Neuronal stem cell (in vitro differentiated cells): ENCODE results near the gene SPATA13.

ENCODE experiments used
- DNase-seq: peaks from one replicate; pipeline ENCODE4 v3.0.0-alpha.2; 2013; ENCODE audit warnings: low spot score
- H2AFZ ChIP-seq: one replicate; pipeline ENCODE4 v1.6.1; 2013; ENCODE audit warnings: mild to moderate bottlenecking, low read length, inconsistent platforms
- H2AK5ac ChIP-seq: 2 replicates; pipeline ENCODE4 v1.6.1; 2013; ENCODE audit warnings: low read depth, mild to moderate bottlenecking, inconsistent platforms, low read length, moderate library complexity, mixed read lengths
- H2BK120ac ChIP-seq: 2 replicates; pipeline ENCODE4 v1.6.1; 2013; ENCODE audit warnings: low read depth, mild to moderate bottlenecking, inconsistent platforms, low read length, moderate library complexity, mixed read lengths
- H2BK12ac ChIP-seq: one replicate; pipeline ENCODE4 v1.6.1; 2013; ENCODE audit warnings: low read length, inconsistent platforms
- H2BK15ac ChIP-seq: 2 replicates; pipeline ENCODE4 v1.6.1; 2013; ENCODE audit warnings: mild to moderate bottlenecking, low read length, inconsistent platforms, mixed read lengths
- H2BK5ac ChIP-seq: one replicate; pipeline ENCODE4 v1.6.1; 2013; ENCODE audit warnings: inconsistent platforms, mild to moderate bottlenecking, low read length, moderate library complexity
- H3K14ac ChIP-seq: one replicate; pipeline ENCODE4 v1.6.1; 2013; ENCODE audit warnings: low read length, inconsistent platforms
- H3K18ac ChIP-seq: 2 replicates; pipeline ENCODE4 v1.6.1; 2013; ENCODE audit warnings: low read length, inconsistent platforms
- H3K23ac ChIP-seq: 2 replicates; pipeline ENCODE4 v1.6.1; 2013; ENCODE audit warnings: low read depth, mild to moderate bottlenecking, mixed read lengths, low read length, inconsistent platforms; ENCODE audit not compliant: poor library complexity
- H3K27ac ChIP-seq: replicated peaks from 3 replicates; pipeline ENCODE4 v1.5.1; 2013; ENCODE audit warnings: low read length, inconsistent platforms
- H3K27me3 ChIP-seq, 3 experiments: 2 replicates each; pipeline ENCODE4 v1.6.1; 2013; ENCODE audit warnings: low read length in 3 of 3, mild to moderate bottlenecking in 2 of 3, inconsistent platforms in 1 of 3, low read depth in 1 of 3, mixed read lengths in 1 of 3, moderate library complexity in 1 of 3; ENCODE audit not compliant: control insufficient read depth in 3 of 3, insufficient read depth in 3 of 3
- H3K36me3 ChIP-seq, 2 donors: replicated peaks in 1 of 2; 2 replicates each; pipeline ENCODE4 v1.6.1; 2013; ENCODE audit warnings: low read length in 2 of 2; ENCODE audit not compliant: control insufficient read depth in 2 of 2, insufficient read depth in 2 of 2
- H3K4ac ChIP-seq: 2 replicates; pipeline ENCODE4 v1.6.1; 2013; ENCODE audit warnings: inconsistent platforms, mild to moderate bottlenecking, low read length, moderate library complexity
- H3K4me1 ChIP-seq, 2 donors: 1 replicate in 1 of 2; 2 replicates in 1 of 2; pipeline ENCODE4 v1.6.1; 2013; ENCODE audit warnings: low read length in 2 of 2, low read depth in 1 of 2; ENCODE audit not compliant: control insufficient read depth in 2 of 2, insufficient read depth in 1 of 2
- H3K4me2 ChIP-seq: one replicate; pipeline ENCODE4 v1.6.1; 2013; ENCODE audit warnings: mild to moderate bottlenecking, low read length, inconsistent platforms; ENCODE audit not compliant: insufficient read depth, poor library complexity, severe bottlenecking
- H3K4me3 ChIP-seq, 2 donors: 2 replicates each; pipeline ENCODE4 v1.5.1; 2013; ENCODE audit warnings: low read length in 2 of 2, mild to moderate bottlenecking in 2 of 2, inconsistent platforms in 1 of 2, moderate library complexity in 1 of 2
- H3K79me1 ChIP-seq: one replicate; pipeline ENCODE4 v1.6.1; 2013; ENCODE audit warnings: low read depth, mild to moderate bottlenecking, inconsistent platforms, low read length, moderate library complexity
- H3K9ac ChIP-seq: one replicate; pipeline ENCODE4 v1.6.1; 2013; ENCODE audit warnings: mild to moderate bottlenecking, low read depth, low read length, inconsistent platforms; ENCODE audit not compliant: poor library complexity
- H3K9me3 ChIP-seq, 2 donors: replicated peaks in 1 of 2; 2 replicates each; pipeline versions ENCODE3 to v1.6.1; 2013; ENCODE audit warnings: low read length in 2 of 2, mild to moderate bottlenecking in 2 of 2, inconsistent platforms in 1 of 2, low read depth in 1 of 2, mixed read lengths in 1 of 2, moderate library complexity in 1 of 2; ENCODE audit not compliant: control insufficient read depth in 2 of 2, insufficient read depth in 1 of 2
- H4K8ac ChIP-seq: one replicate; pipeline ENCODE4 v1.6.1; 2013; ENCODE audit warnings: low read depth, mild to moderate bottlenecking, inconsistent platforms, low read length, moderate library complexity
- H4K91ac ChIP-seq: one replicate; pipeline ENCODE4 v1.6.1; 2013; ENCODE audit warnings: low read length, low read depth, mild to moderate bottlenecking, inconsistent platforms; ENCODE audit not compliant: poor library complexity
- WGBS, 2 donors: extraction: QIAGEN DNeasy Blood & Tissue Kit; methylation state at CpG; one replicate each; pipeline ENCODE4 v1.1.7; 2013; ENCODE audit warnings: missing lambda C conversion rate in 2 of 2, mixed read lengths in 1 of 2; ENCODE audit not compliant: insufficient read length in 2 of 2, insufficient replicate concordance in 1 of 2; ENCODE audit errors: extremely low coverage in 2 of 2; 5-methylcytosine and 5-hydroxymethylcytosine counted together

SPATA13 gene

DNA sequence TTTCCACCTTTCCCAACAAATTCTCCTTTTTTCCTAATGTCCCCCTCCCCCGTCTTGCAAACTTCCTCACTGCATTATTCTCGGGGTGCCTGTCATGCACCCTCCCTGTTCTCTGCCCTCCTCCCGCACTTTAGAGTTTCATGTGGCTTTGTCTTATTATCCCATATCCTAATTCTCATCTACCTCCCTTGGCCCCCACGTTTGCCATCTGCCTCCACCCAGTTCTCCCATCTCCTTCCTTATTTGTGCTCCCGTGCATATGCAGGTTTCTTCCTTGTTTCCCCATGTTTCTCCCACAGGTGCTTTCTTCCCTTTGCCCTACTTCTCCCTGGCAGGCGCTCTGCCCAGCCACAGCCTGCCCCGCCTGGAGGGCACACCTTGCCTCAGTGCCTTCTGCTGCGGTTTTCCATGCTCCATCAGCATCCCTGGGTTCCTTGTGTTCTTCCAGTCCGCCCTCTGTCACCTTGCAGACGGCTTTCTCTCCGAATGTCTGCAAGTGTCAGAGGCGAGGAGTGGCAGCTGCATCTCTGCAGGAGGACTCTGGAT lies 1.5 kb downstream of the SPATA13 start:
- Histone ChIP-seq H3K4me1 (peaks cover 34 to 36% of the 10 kb centered on the region in 2 donors), H4K91ac (no peak overlapping the region), H3K27me3 (no peaks in the 10 kb centered on the region), H3K4me2 (peak overlapping the region; percentile 96), H3K79me1 (peaks cover 12% of the 10 kb centered on the region), H3K9me3 (no peaks in the 10 kb centered on the region), H3K23ac (no peak overlapping the region), H3K9ac (peak overlapping the region; percentile 45), H3K36me3 (peaks cover 6 to 41% of the 10 kb centered on the region in 2 donors), H3K4me3 (peak overlapping the region in 1 of 2 donors; percentile 79), H2BK15ac (no peak overlapping the region), H3K4ac (no peak overlapping the region), H2AK5ac (peak overlapping the region; percentile 58), H3K14ac (no peak overlapping the region), H2BK5ac (no peak overlapping the region), H4K8ac (no peak overlapping the region), H2AFZ (no peak overlapping the region), H2BK120ac (no peak overlapping the region), H3K18ac (peak overlapping the region; percentile 20), H2BK12ac (no peak overlapping the region), H3K27ac (no peak overlapping the region)
- WGBS, 2 donors = 100% methylated on average over 1 of the region's 12 CpGs; no CpG with 5 or more reads in 1 of the 2 donors
- DNase-seq = no peak

DNA sequence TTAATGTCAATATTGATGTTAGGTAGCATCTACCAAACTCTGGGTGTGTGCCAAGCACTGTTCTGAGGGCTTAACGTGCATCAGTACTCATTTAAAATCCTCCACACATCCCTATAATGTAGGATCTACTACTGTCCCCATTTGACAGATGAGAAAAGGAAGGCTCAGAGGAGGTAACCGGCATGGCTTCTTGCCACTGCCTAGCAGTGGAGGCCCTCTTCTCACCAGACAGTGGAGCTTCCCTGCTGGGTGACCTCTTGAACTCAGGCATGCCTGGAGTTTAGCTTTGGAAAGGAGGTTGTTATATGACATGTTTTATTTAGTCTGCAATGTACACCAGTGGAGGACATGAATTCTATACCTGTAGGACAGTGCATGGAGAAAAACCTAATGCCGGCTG lies 2.1 kb downstream of the SPATA13 start:
- H2BK120ac ChIP-seq = no peak overlapping the region
- H3K36me3 ChIP-seq = peaks cover 6 to 47% of the 10 kb centered on the region in 2 donors
- H3K14ac ChIP-seq = no peak overlapping the region
- no CpG with 5 or more reads among the region's 3 CpGs for WGBS, 2 donors
- no peak overlapping the region for H2AK5ac ChIP-seq
- no peak overlapping the region for H2BK12ac ChIP-seq
- no peak for DNase-seq
- H3K27me3 ChIP-seq = no peaks in the 10 kb centered on the region
- no peak overlapping the region for H3K9ac ChIP-seq
- H2BK5ac ChIP-seq = no peak overlapping the region
- H4K91ac ChIP-seq = no peak overlapping the region
- peaks cover 35 to 38% of the 10 kb centered on the region in 2 donors for H3K4me1 ChIP-seq
- peak overlapping the region in 1 of 2 donors; percentile 79 for H3K4me3 ChIP-seq
- no peak overlapping the region for H2BK15ac ChIP-seq
- no peaks in the 10 kb centered on the region for H3K9me3 ChIP-seq
- no peak overlapping the region for H3K18ac ChIP-seq
- H3K4me2 ChIP-seq = no peak overlapping the region
- H3K23ac ChIP-seq = no peak overlapping the region
- no peak overlapping the region for H3K27ac ChIP-seq
- H3K4ac ChIP-seq = no peak overlapping the region
- no peak overlapping the region for H2AFZ ChIP-seq
- peaks cover 14% of the 10 kb centered on the region for H3K79me1 ChIP-seq
- no peak overlapping the region for H4K8ac ChIP-seq

DNA sequence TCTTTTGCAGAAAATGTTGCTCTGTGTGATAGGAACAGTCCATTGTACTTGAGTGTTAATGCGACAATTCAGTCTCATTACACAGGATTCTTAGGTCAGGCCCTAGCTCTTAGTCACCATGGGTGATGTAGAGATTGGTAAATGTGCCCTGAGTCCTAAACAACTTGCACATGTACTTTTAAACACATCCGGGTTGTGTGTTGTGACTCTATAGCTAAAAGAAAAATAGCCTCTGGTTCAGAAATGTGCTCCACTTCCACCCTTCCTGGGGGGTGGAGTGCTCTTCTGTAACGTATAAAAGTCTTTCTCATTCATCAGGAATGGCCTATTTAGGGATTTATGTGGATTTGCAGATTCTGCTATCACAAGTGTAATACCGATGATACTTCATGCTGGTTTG lies 5.2 kb downstream of the SPATA13 start:
- Histone ChIP-seq H3K4ac (no peak overlapping the region), H3K27ac (no peak overlapping the region), H3K18ac (no peak overlapping the region), H3K14ac (no peak overlapping the region), H2BK120ac (no peak overlapping the region), H3K27me3 (no peaks in the 10 kb centered on the region), H3K4me1 (peaks cover 28 to 33% of the 10 kb centered on the region in 2 donors), H3K79me1 (peaks cover 16% of the 10 kb centered on the region), H2AK5ac (no peak overlapping the region), H4K8ac (no peak overlapping the region), H3K9me3 (peaks cover 0 to 3% of the 10 kb centered on the region in 2 donors), H3K4me2 (no peak overlapping the region), H2BK15ac (no peak overlapping the region), H3K23ac (no peak overlapping the region), H2AFZ (no peak overlapping the region), H3K36me3 (peaks cover 6 to 64% of the 10 kb centered on the region in 2 donors), H2BK12ac (no peak overlapping the region), H4K91ac (no peak overlapping the region), H3K9ac (no peak overlapping the region), H2BK5ac (no peak overlapping the region), H3K4me3 (no peak overlapping the region)
- no CpG with 5 or more reads among the region's 4 CpGs for WGBS, 2 donors
- no peak for DNase-seq

DNA sequence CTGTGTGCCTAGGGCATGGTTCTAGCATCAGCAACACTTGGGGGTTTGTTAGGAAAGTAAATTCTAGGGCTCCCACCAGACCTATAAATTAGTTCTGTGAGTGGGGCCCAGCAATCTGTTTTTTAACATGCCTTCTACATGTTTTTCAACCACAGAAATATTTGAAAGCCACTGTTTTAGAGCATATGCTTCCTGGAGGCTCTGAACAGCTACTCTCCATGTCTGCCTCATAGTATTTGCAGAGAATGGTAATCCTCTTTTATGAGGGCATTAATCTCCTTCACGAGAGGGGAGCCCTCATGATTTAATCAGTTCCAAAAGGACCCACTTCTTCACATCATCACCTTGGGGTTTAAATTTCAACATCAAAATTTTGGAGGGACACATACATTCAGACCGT lies 6.0 kb downstream of the SPATA13 start:
- Histone ChIP-seq H3K4ac (no peak overlapping the region), H3K4me3 (no peak overlapping the region), H2BK5ac (no peak overlapping the region), H3K9me3 (peaks cover 0 to 7% of the 10 kb centered on the region in 2 donors), H3K27ac (no peak overlapping the region), H3K4me2 (no peak overlapping the region), H3K27me3 (no peaks in the 10 kb centered on the region), H3K36me3 (peaks cover 10 to 71% of the 10 kb centered on the region in 2 donors), H2BK120ac (no peak overlapping the region), H3K14ac (no peak overlapping the region), H3K79me1 (peaks cover 15% of the 10 kb centered on the region), H2AFZ (no peak overlapping the region), H4K8ac (no peak overlapping the region), H4K91ac (no peak overlapping the region), H2BK12ac (no peak overlapping the region), H3K23ac (no peak overlapping the region), H3K18ac (no peak overlapping the region), H3K4me1 (peaks cover 28 to 33% of the 10 kb centered on the region in 2 donors), H2AK5ac (no peak overlapping the region), H3K9ac (no peak overlapping the region), H2BK15ac (no peak overlapping the region)
- WGBS, 2 donors = no CpG with 5 or more reads among the region's 2 CpGs
- DNase-seq = no peak
